ENCODE measurements around the gene GPR39.

Gene GPR39

DNA sequence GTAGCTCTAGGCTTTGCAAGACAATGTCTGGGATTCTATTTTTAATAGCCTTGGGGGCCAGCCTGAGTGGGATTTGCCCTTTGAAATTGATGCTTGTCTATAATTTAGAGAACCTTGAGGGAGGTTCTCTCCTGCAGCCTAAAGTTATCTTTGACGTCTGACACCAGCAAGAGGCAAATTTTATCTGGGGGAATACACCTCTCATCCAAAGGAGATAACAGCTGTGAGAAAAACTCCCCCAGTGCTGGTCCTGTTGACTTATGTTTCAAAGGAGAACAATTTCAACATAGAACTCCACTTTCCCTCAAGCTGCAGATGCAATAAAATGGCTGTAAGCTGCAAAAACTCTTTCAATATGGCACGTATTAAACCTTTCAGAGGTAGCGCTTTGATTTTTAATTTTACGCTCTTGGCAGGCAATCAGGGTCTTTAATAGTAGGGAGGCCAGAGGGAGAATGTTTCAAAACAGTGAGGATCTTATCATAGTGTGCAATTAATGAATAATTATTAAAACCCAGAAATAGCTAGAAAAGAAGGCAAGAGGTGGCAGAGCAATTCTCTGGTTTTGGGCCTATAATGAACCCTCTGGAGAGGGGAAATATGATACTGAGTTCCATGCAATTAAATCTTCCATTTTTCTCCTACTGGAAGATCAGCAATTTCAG is 191.0 kb downstream of the GPR39 start:
- no peak for DNase-seq

DNA sequence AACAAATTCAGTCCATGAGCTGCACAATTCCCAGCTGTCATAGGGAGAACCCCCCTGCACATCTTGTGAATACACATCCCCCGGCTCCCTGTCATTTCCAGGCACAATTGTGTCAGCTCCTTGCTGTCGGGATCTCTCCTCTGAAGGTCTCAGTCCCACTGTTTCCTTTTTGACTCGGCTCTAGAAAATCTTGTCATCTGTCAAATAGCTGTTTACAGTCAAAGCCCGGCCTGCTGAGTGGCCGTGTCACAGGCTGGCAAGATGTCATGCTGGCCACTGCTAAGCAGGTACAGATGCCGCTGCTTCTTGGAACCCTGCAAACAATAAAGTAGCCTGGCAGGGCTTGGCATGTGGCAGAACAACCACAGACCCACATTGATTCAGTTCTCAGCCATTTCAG is 191.7 kb downstream of the GPR39 start:
- DNase-seq = no peak

DNA sequence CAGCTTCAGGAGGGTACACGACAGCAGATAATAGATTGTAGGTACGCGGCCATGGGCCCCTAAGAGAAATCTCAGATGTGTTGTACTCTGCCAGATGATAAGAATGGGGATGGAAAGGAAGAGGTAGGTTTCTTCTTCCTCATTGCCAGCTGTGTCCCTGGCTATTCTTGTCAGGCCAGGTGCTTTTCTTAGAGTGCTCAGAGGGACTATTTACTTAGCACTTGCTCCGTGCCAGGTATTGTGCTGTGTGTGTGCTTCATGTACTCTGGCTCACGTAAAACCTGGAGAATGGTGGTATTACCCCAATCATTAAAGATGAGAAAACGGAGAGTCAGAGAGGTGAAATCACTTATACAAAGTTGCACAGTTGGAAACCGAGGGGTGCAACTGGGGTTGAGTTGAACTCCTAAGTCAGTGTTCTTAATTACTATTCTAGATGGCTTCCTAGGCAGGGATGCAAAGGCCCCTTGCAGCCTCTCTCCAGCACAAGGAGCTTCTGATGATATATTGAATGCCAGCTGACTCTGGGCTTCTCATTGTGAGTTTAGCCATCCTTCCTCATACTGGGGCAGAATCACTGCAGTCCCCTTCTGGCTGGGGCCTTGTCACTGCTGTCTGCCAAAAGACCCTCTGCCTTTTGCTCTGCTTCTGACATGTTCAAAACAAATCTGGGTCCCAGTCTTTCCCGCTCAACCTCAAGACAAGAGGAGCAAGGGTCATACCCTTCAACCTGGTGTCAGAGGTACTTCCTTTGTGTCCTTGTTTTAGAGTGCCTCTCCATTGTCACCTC is 192.7 kb downstream of the GPR39 start:
- no peak for DNase-seq

DNA sequence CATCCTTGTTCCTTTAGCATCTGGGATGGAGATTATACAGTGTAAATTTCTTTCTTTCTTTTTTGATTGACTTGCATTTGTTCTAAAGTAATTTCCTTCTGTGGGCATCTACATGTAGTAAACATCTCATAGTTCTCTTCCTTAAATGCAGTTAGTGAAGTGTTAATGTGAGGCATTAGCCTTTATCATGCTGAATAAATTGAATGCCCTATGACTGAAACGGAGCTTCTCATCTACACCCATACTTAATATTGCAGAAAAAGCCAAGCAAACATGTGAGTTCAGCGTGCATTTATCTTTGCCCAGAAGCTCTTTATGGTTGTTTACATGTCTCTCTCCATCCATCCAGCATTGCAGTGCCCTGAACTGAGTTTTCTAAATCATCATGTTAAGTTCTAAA is 195.1 kb downstream of the GPR39 start:
- no peak for DNase-seq

DNA sequence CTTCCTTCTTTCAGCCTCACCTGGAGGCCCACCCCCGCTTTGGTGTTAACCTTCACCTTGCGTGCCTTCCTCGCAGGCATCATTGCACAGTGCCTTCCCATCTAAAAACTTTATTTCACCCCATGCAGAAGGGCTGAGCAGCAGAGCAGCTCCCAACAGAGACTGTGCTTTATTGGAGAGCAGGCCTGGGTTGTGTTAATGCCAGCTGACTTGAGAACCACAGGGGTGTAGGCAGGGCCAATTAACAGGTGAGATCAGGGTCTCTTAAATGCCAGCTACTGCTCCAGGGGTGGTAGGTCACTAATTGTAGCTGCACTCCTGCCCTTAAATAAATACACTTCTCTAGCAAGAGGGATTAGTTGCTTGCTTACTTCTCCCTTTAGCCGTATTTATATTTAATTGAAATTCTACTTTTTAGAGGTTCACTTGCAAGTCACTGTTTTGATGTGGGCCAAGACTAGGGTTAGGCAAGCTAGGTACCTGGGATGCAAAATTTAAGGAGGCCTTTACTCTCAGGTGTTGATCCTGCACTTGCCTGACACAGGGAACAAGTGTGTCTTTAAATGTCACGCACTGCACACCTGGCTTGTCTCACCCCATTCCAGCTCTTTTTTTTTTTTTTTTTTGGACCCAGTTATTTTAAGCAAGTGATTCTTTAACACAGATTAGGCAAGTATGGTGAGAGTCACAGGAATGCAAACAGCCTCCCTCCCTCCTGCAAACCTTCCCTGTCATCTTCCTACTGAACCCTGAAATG is 198.9 kb downstream of the GPR39 start:
- no peak for DNase-seq

DNA sequence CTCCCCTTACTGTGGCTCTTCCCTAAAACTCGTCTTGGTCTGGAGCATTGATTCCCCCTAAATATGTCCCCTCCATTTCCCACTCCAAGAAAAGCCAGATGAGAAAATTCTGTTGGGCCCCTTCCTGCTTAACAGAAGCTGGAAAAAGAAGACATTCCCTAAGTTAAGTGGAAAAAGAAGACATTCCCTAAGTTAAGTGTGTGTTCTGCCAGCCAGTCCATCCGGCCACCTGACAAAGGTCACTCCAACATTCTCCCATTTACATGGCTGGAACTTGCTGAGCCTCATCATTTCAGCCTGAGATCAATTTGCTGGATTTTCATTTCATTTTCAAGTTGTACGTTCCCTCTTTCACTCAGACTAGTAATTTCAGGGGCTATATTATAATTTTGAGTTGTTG is 201.4 kb downstream of the GPR39 start:
- no peak for DNase-seq

DNA sequence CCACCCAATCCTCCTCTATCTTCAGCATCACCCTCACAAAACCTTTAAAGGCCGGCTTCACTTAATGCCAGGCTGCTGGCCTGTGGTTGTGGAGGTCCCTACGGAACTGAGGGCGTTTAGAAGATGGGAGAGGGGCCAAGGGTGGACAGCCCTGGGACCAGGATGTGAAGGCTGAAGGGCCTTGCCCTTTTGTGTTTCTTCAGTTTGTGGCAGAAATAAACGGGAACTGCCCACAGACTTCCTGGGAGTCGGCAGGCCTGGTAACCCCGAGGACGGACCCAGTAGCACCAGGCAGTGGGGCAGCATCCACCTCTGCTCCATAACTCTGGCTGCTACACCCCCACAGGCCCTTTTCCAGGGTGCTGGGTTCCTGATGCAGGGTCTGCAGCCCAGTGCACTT is 202.1 kb downstream of the GPR39 start:
- no peak for DNase-seq

DNA sequence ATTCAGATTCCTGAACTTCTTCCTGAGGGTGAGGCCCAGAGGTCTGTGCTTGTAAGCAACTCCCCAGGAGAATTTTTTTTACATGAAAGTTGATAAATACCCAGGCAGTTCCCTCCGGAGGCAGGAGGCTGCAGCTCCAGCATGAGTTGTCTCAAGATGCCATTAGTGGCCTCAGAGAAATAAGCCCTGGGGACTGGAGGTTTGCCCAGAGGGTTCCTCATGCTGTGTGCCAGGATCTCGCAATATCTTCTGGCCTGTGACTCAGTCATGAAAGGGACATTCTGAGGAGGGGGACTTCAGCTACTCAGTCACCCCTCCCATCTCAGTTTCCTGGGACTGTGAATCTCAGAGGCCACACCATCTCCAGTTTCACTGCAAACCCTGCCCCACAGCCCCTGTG is 203.5 kb downstream of the GPR39 start:
- no peak for DNase-seq

DNA sequence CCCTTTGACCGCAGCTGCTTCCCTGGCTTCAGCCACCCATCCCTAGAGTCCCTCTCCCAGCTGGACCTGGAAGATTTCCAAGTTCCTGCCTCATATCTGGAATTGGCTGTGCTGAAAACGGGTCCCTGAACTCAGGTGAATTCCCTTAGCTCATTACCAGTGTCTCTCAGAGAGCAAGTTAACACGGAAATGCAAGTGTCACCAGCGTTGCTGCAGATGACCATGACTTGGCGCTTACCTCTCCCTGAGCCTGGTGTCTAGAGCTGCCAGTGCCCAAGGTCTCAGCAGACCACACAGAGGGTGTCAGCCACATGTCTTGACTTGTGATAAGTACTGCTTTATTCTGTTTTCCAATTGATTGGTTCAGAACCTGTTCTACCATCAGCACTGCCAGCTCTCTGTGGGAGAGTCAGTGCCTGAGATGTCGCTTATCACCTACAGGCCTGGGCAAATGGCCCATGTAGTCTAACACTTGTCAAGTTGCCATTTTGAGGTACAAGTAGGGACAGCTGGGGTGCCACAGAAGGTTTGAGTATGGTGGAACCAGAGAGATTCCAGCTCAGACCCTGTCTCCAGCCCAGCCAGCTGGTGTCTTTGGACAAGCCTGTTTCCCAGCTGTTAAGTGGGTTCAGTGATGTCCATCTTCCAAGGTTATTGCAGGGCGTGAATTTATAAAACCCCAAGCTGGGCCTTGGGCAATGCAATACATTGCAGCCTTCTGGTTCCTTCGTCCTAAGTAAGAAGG is 204.7 kb downstream of the GPR39 start:
- no peak for DNase-seq

DNA sequence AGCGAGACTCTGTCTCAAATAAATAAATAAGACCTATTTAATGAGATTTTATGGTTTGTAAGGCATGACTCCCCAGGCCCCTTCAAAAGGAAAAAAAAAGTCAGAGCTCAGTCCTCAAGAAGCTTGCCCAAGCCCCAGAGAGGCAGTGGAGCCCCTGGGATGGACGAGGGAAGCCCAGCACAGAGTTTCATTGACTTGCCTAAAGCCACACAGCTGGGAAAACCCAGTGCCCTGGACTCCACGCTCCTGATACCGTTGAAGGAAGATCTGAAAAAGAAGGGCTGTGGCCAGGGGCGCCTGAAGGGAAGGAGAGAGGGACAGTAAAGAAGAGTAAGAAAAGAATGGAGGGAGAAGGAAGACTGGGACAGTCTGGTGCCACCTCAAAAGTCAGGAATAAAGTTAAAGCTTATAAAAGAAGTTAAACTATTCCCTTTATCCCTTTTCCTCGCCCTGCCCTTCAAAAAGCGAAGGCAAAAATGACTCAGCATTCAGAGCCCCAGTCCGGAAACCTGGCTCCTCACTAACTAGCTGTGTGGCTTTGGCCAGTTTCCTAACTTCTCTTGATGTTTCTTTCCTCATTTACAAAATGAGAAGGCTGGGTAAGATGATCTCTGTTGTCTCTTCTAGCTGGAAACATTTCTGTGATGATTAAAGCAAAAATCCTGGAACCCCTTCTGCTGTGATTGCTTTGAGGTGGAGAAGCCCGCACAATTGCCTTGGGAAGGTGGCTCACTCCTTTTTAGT is 206.7 kb downstream of the GPR39 start:
- no peak for DNase-seq

DNA sequence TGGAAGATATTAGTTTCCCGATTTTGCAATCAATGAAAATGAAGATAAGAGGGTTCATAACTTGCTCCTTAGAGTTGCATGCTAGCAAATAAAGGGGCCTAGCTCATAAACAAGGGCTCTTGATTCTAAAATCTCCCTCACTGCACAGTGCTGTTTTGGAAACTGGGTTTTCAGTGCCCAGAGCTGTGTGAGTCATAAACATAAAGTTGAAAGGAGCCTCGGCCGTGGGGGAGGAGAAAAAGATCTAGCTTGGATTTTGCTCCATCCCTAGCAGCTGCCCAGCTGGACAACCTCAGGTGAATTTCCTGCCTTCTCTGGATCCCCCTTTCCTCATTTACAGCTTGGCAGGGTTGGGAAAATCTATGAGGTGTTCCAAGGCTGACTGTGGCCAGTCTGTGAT is 210.9 kb downstream of the GPR39 start:
- DNase-seq = no peak

DNA sequence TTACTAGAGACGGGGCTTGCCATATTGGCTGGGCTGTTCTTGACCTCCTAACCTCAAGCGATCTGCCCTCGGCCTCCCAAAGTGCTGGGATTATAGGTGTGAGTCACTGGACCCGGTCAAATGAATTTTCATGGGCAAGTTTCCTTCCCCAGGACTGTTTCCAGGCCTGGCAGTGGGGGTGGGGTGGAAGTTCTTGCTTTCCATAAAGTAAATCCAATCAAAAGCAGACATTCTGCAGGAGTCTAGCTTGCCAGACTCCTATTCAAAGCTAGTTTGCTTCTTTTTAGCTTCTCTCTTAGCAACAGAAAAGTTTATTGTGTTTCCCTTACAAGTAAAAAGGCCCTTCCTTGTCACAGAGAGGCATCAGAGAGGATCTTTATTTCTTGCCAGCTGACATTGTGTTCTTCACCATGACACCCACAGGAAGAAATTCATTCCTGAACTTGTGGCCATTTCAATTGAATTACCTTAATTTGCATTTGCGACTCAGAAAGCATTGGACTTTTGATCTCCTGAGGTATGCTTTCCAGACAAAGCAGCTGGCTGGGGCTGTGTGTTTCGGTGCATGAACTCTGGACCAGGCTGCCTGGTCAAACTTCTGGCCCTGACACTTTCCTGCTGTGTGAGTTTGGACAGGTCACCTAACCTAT is 215.5 kb downstream of the GPR39 start:
- DNase-seq = no peak

DNA sequence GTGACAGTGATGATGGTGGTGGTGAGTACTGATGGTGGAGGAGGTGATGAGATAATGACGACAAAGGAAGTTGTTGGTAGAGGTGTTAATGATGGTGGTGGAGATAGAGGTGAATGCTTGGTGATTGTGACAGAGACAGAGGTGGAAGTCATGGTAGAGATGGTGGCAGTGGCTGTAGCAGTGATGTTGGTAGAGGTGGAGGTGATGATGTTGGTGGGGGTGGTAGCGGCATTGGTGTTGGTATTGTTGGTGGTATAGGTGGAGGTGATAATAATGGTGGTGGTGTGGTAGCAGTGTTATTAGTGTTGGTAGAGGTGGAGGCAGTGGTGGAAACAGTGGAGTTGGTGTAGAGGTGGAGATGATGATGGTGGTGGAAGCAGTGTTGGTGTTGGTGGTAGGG is 217.0 kb downstream of the GPR39 start:
- no peak for DNase-seq

DNA sequence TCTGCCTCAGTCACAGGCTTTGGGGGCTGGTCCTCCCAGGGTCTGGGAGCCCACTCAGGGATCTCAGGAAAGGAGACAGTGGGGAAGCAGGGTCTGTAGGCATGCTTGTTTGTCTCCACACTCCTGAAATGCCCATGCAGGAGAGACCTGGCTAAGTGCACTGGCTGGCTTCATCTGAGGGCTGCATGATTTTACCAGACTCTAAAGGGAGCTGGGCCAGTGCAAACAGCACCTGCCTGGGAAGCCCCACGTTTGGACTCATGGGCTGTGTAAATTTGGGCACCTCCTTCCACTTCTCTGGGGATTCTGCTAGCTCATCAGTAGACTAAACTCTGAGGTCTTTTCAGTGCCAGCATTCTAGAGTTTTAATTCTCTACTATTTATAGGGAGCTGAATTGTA is 219.7 kb downstream of the GPR39 start:
- no peak for DNase-seq

DNA sequence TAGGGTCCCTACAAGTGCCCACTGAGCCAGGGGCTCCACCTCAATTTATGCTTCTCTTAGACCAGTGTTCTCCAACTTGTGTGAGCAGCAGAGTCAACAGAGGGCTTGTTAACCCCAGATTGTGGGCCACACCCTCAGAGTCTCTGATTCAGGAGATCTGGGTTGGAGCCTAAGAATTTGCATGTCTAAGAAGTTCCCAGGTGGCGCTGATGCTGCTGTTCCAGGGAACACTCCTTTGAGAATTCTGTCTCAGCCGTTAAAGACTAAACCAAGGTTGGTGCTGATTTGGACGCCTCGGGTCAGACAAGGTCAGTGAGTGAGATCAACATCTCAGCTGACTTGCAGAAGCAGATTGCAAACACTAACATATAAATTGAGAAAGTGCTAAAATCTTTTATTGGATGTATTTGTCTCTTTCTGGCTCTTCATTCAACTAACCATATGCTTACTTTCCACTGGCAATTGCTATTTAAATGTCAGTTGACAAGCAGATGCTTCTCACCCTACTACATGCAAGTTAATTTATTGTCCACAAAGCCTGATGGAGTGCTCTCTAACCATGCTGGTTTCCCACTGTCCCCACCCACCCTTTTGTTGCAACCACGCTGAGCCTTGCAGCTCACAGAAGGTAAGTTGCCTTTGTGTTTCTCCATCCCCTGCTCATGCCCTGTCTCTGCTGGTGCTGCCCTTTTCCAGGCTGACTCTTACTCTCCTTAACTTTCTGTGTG is 221.9 kb downstream of the GPR39 start:
- DNase-seq = no peak

DNA sequence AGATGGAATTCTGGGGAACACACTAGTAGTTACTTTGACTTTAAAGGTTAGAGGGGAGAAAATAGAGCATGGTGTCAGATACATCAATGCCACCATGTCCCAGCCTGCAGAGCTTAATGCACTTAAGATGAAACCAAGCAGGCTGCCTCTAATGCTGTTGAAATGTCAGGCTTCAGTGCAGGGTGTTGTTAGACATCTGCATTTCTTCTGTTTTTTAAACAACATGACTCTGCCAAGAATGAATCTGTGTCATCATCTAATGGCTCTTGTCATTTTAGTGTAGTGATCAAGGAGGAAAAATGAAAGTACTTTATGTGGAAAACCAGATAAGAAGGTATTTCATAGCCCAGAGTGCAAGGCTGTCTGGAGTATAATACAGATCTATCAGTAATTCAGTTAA is 223.5 kb downstream of the GPR39 start:
- no peak for DNase-seq

DNA sequence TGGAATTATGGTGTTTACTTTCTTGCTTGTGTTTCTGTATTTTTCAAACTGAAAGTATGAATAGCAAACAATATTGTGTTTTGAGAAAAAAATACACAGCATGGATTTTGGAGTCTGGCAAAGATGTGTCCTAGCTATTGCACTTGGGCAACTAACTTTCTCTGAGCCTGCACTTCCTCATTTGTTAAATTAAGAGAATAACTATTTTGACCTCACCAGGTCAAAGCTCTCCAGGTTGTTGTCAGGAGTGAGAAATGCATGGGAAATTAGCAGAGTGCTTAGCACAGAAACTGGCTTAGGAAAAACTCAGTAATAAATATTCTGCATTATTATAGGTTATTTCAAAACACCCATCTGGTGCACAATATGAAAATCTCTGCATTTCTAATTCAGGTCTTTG is 225.2 kb downstream of the GPR39 start:
- no peak for DNase-seq

DNA sequence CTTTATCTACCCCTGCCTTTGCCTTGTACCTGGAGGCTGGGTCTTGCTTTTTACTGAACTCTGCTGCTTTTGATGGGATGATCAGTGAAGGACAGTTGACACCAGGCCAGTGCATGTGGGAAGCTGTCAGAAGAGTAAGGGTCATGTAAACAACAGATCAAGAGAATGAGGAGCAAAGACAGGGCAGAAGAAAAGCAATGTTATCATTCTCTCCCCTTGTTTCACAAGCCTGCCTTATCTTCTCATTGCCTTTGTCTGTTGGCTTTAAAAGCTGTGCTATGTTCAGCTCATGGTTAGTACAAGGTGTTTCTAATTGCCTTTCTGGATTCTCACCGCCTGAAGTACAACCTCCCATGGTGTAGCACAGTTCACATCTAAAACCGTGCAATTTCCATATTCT is 225.8 kb downstream of the GPR39 start:
- DNase-seq = no peak

DNA sequence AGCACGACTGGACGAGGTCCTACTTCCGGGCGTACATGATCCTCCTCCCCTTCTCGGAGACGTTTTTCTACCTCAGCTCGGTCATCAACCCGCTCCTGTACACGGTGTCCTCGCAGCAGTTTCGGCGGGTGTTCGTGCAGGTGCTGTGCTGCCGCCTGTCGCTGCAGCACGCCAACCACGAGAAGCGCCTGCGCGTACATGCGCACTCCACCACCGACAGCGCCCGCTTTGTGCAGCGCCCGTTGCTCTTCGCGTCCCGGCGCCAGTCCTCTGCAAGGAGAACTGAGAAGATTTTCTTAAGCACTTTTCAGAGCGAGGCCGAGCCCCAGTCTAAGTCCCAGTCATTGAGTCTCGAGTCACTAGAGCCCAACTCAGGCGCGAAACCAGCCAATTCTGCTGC is 228.6 kb downstream of the GPR39 start:
- DNase-seq = no peak

DNA sequence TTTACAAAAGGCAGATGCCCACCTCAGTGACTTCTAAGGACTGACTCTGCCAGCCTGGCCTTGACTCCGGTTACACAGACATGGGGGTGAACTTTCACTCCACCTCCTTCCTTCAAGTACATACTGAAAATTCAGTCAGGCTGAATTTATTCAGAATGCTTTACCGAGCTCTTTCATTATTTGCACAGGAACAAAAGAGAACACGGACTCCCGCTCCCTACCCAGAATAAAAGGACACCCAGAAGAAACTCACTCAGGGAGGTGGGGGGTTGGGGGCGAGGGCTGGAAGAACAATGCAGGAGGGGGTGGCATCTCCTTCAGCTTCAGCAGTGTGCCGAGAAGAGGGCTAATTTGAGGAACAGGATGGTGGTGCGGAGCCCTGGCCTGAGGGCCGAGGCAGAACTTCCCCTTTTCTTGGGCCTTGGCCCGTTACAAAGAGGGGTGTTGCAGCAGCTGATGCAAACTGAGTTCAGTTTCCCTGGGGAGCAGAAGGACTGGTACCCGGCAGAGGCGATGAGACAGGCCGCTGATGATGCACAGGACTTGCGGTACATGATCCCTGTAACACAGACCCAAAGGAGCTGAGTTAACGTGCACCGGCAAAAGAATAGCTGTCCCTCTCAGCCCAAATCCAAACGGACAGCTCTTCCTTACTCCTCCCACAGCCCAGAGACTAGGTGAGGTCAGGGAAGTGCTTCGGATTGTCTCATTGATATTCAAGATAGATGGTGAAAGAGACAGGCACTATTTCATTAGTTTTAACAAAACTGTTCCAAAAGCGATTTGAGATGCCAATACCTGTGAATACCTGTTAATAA is 229.3 kb downstream of the GPR39 start:
- DNase-seq = no peak

Data from stimulated activated CD4-positive, alpha-beta T cell treated with anti-CD3 and anti-CD28 coated beads, Interleukin-2, amount 100 ng/mL, for 24 hours (primary cell).